Measurements from ENCODE around the gene VWF.

- TF ChIP-seq ZNF782 (CRISPR knock-in tag; IDR thresholded peaks at IDR 0.05; ENCODE audit: borderline replicate concordance): no peak
- TF ChIP-seq CHD2 (IDR thresholded peaks at IDR 0.05; ENCODE audit: low read depth, low read length): no peak
- no peak for TF ChIP-seq ZNF232 (CRISPR knock-in tag; IDR thresholded peaks at IDR 0.05; ENCODE audit: borderline replicate concordance)
- TF ChIP-seq AFF4 (CRISPR knock-in tag; IDR thresholded peaks at IDR 0.05): no peak
- no peak for TF ChIP-seq POLR2A (IDR thresholded peaks at IDR 0.05; ENCODE audit: insufficient read depth in 1 of 2, low read depth in 2 of 2, low read length in 2 of 2)
- no peak for TF ChIP-seq PBX3 (CRISPR knock-in tag; IDR thresholded peaks at IDR 0.05; ENCODE audit: borderline replicate concordance)
- no peak for TF ChIP-seq ZFP36 (IDR thresholded peaks at IDR 0.05; ENCODE audit: borderline replicate concordance, low read depth, low read length, partially characterized antibody)
- TF ChIP-seq CTCF (CRISPR knock-in tag; IDR thresholded peaks at IDR 0.05): no peak
- no peak for TF ChIP-seq PTBP1 (IDR thresholded peaks at IDR 0.05; ENCODE audit: low read depth, low read length, poor library complexity, severe bottlenecking)
- TF ChIP-seq PHB2 (IDR thresholded peaks at IDR 0.05; ENCODE audit: partially characterized antibody): no peak
Observed at GRCh38 chr12:5904441-5904840, 220.0 kb downstream of the VWF start.

All from HepG2 (cell line).